ENCODE data around the gene FGF23.

DNA sequence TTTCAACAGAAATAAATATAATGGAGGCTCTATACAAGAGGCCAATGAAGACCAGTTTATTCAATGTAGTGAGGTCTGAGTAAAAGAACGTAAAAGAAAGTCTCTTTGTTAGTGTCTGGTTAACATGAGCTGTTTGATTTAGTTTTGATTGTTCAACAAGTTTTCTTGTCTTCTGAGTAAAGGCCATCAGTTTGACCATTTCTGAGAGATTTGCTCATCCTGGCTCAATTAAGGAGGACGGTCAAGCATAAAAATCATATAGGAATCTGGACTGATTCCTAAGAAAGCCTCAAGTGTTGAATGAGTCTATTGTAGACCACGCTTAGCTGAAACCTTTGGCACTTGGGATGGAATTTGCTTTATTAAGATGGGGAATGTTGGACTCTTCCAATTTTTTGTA lies 32.5 kb upstream of the FGF23 start:
- TF ChIP-seq CTCF (optimal IDR thresholded peaks at IDR 0.05 in 1 of 3, IDR thresholded peaks at IDR 0.05 in 1 of 3, conservative IDR thresholded peaks at IDR 0.05 in 1 of 3; ENCODE audit: extremely low read depth in 1 of 3, insufficient read depth in 2 of 3, low read length in 3 of 3), result no peak
- no peak for TF ChIP-seq EZH2 (IDR thresholded peaks at IDR 0.05; ENCODE audit: low read length)
